T-helper 1 cell treated with Interleukin-12 subunit alpha and Interleukin-12 subunit beta and Interleukin-4 antibody, amounts not matched to agents 30 μg/mL and 1 μg/mL, for 36 hours (primary cell): ENCODE measurements around the gene MAP2K3.

Source experiments
- H3K27ac Mint-ChIP-seq: one replicate; pipeline ENCODE4 v1.8.0; 2021; ENCODE audit warnings: mild to moderate bottlenecking, mixed read lengths
- H3K27me3 Mint-ChIP-seq: one replicate; pipeline ENCODE4 v1.8.0; 2021; ENCODE audit warnings: low read depth, mixed read lengths
- H3K36me3 Mint-ChIP-seq: one replicate; pipeline ENCODE4 v1.8.0; 2021; ENCODE audit warnings: low read depth, mixed read lengths
- H3K4me1 Mint-ChIP-seq: one replicate; pipeline ENCODE4 v1.8.0; 2021; ENCODE audit warnings: low read depth, mixed read lengths
- H3K4me3 Mint-ChIP-seq: one replicate; pipeline ENCODE4 v1.8.0; 2021; ENCODE audit warnings: mild to moderate bottlenecking, moderate library complexity, mixed read lengths
- H3K9me3 Mint-ChIP-seq: one replicate; pipeline ENCODE4 v1.8.0; 2021; ENCODE audit warnings: mixed read lengths

Gene MAP2K3

DNA sequence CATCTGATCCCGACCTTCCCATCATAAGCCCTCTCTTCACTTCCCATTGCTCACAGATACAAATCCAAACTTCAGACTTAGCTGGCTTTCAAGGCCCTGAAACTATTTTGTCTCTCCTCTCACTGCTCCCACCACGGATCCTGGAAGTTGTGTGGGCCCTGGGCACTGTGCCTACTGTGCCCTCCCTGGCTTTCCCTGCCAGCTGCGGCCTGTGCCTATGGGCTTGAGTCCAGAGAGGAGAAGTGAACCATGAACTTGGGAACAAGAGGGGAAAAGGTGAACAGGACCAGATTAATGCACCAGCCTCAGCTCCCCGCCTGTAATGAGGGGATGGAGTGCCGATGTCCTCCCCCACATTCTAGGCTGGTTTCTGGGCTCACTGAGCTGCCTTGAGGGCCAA lies 72.8 kb downstream of the MAP2K3 start:
- Mint-ChIP-seq H3K27me3 (no peaks in the 10 kb centered on the region), H3K9me3 (no peaks in the 10 kb centered on the region), H3K4me1 (no peaks in the 10 kb centered on the region), H3K27ac (no peak overlapping the region), H3K36me3 (no peaks in the 10 kb centered on the region), H3K4me3 (no peak overlapping the region)

- no peaks in the 10 kb centered on the region for H3K9me3 Mint-ChIP-seq
- H3K27me3 Mint-ChIP-seq, result no peaks in the 10 kb centered on the region
- no peaks in the 10 kb centered on the region for H3K4me1 Mint-ChIP-seq
- no peak overlapping the region for H3K4me3 Mint-ChIP-seq
- no peak overlapping the region for H3K27ac Mint-ChIP-seq
- H3K36me3 Mint-ChIP-seq, result no peaks in the 10 kb centered on the region
These were observed 73.5 kb downstream of the MAP2K3 start for GRCh38 chr17:21357696-21358656.

- no peaks in the 10 kb centered on the region for H3K36me3 Mint-ChIP-seq
- no peaks in the 10 kb centered on the region for H3K27me3 Mint-ChIP-seq
- H3K9me3 Mint-ChIP-seq, result no peaks in the 10 kb centered on the region
- no peak overlapping the region for H3K4me3 Mint-ChIP-seq
- no peak overlapping the region for H3K27ac Mint-ChIP-seq
- H3K4me1 Mint-ChIP-seq, result no peaks in the 10 kb centered on the region
These were observed 74.4 kb downstream of the MAP2K3 start for GRCh38 chr17:21358682-21359482.

DNA sequence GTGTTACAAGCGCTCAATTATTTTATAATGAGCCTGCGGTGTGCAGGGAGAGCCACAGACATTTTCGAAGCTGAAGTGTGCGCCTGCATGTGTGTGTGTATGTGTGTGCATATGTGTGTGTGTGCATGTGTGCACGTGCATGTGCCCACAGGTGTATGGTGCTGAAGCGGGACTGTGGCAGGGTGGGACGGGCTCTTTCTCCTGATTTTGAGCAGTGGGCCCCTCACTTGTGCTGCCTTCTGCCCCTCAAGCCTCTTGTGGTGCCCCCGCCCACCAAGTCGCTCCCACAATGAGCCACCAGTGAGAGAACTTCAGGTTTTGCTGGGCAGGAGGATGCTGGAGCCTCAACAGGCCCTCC lies 75.0 kb downstream of the MAP2K3 start:
- Mint-ChIP-seq H3K36me3 (no peaks in the 10 kb centered on the region), H3K4me1 (no peaks in the 10 kb centered on the region), H3K9me3 (no peaks in the 10 kb centered on the region), H3K27ac (no peak overlapping the region), H3K27me3 (no peaks in the 10 kb centered on the region), H3K4me3 (no peak overlapping the region)

GRCh38 chr17:21360048-21360447 lies 75.5 kb downstream of the MAP2K3 start:
- H3K4me3 Mint-ChIP-seq, result no peak overlapping the region
- H3K9me3 Mint-ChIP-seq, result no peaks in the 10 kb centered on the region
- H3K27me3 Mint-ChIP-seq, result no peaks in the 10 kb centered on the region
- no peaks in the 10 kb centered on the region for H3K4me1 Mint-ChIP-seq
- H3K36me3 Mint-ChIP-seq, result no peaks in the 10 kb centered on the region
- no peak overlapping the region for H3K27ac Mint-ChIP-seq

DNA sequence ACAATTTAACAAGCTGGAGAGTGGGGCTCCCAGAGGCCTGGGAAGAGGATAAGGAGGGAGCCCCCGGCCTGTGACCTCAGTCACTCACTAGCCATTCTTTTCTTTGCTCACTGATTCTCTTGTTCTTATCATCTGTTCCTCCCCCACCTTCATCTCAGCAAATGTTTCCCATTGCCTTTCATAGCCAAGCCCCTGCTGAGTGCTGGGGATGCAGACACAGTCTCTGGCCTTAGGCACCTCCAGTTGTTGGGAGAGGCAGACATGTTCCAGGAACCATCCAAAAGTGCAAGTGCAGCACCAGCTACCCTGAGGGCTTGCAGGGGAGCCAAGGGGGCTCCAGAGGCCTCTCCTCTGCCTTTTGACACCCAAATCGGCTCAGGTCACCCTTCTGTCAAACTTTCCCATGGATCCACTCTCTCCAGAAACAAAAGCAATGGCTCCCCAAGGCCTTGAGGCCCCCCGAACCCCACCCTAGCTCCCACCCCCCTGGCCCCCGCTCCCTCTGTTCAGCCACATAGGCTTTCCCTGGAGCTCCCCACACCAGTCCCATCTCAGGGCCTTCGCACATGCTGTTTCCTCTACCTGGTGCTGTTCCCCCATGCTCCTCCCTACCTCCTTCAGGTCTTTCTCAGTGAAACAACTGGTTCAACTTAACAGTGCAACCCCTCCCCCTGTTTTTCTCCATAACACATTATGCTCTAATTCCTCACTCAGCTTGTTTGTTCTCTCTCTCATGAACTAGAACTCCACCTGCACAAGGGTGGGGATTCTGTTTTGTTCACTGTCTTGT lies 76.7 kb downstream of the MAP2K3 start:
- Mint-ChIP-seq H3K4me1 (no peaks in the 10 kb centered on the region), H3K27ac (no peak overlapping the region), H3K36me3 (no peaks in the 10 kb centered on the region), H3K27me3 (no peaks in the 10 kb centered on the region), H3K4me3 (no peak overlapping the region), H3K9me3 (no peaks in the 10 kb centered on the region)

DNA sequence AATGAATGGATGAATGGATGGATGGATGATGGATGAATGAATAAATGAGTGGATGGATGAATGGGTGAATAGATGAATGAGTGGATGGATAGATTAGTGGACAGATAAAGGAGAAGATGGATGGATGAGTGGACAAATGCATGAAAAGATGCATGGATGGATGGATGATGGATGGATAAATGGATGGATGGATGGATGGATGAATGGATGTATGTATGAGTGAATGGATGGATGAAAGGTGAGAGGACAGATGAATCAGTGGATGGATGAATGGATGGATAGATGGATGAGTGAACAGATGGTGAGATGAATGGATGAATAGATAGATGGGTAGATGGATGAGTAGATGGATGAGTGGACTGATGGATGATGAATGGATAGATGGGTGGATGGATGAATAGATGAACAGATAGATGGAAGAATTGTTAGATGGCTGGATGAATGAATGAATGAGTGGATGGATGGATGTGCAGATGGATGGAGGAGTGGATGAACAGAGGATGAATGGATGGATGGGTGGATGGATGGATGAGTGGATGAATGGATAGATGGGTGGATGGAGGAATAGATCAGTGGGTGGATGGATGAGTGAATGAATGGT lies 77.9 kb downstream of the MAP2K3 start:
- Mint-ChIP-seq H3K27ac (no peak overlapping the region), H3K9me3 (no peaks in the 10 kb centered on the region), H3K27me3 (no peaks in the 10 kb centered on the region), H3K4me3 (no peak overlapping the region), H3K36me3 (no peaks in the 10 kb centered on the region), H3K4me1 (no peaks in the 10 kb centered on the region)

GRCh38 chr17:21363776-21364642 lies 79.5 kb downstream of the MAP2K3 start:
- no peaks in the 10 kb centered on the region for H3K36me3 Mint-ChIP-seq
- no peaks in the 10 kb centered on the region for H3K27me3 Mint-ChIP-seq
- H3K9me3 Mint-ChIP-seq, result no peaks in the 10 kb centered on the region
- no peak overlapping the region for H3K27ac Mint-ChIP-seq
- H3K4me3 Mint-ChIP-seq, result no peak overlapping the region
- no peaks in the 10 kb centered on the region for H3K4me1 Mint-ChIP-seq
